Testis (tissue), 3 donors: ENCODE data around the gene ARPIN. TPM values are rescaled to one million over a fixed set of nuclear protein-coding genes. Genes with fewer than 3 reads are reported as not detected.

ENCODE experiments used
- DNase-seq: peaks from one replicate; pipeline ENCODE4 v3.0.0-alpha.2; 2019
- H3K27ac ChIP-seq, 2 donors: fragments of 200-600 bp; sonication (generic); one replicate each; pipeline ENCODE4 v1.5.1; 2019
- H3K27me3 ChIP-seq: fragments of 200-600 bp; sonication (generic); one replicate; pipeline ENCODE4 v1.5.1; 2019
- H3K36me3 ChIP-seq: fragments of 200-600 bp; sonication (generic); one replicate; pipeline ENCODE4 v1.5.1; 2017; ENCODE audit warnings: low read depth; ENCODE audit errors: missing control alignments
- H3K4me1 ChIP-seq: fragments of 200-600 bp; sonication (generic); one replicate; pipeline ENCODE4 v1.5.1; 2019
- H3K4me3 ChIP-seq, 2 donors: fragments of 200-600 bp; sonication (generic); one replicate each; pipeline ENCODE4 v1.5.1; 2017 to 2019
- H3K9me3 ChIP-seq: fragments of 200-600 bp; sonication (generic); one replicate; pipeline ENCODE4 v1.5.1; 2017
- CTCF ChIP-seq, 3 experiments: fragments of 450-650 bp in 2 of 3; fragments of 200-600 bp in 1 of 3; sonication (generic) in 1 of 3; IDR thresholded peaks; one replicate each; pipeline ENCODE4 v1.5.1; 2016 to 2019; ENCODE audit warnings: antibody characterized with exemption in 3 of 3, mild to moderate bottlenecking in 2 of 3, moderate library complexity in 1 of 3
- POLR2A ChIP-seq: fragments of 450-650 bp; IDR thresholded peaks from one replicate; pipeline ENCODE4 v1.6.1; 2017; ENCODE audit warnings: antibody characterized with exemption, mild to moderate bottlenecking, moderate library complexity
- WGBS, 2 donors: methylation state at CpG; one replicate each; pipeline ENCODE4 v1.1.5; 2018; 5-methylcytosine and 5-hydroxymethylcytosine counted together
- intact Hi-C: fragments of 100-400 bp; cut with DNase I; formaldehyde crosslinking; loops from one replicate; pipeline ENCODE4 v1.15.1; 2023; ENCODE audit warnings: low total_unique reads
- polyA plus RNA-seq: library from polyadenylated mRNA; stranded (reverse); fragments of 350-450 nt; fragmentation: Illumina TruSeq; extraction: RNeasy Lipid Tissue Mini Kit (QIAGEN cat#74804); gene quantifications from one replicate; pipeline ENCODE4 v1.2.3, GENCODE V29; 2014; ENCODE audit warnings: low read depth, low replicate concordance; ENCODE audit not compliant: insufficient read depth
- total RNA-seq, 2 donors: library from RNA; depleted of rRNA; stranded (reverse); fragments of >200 nt; gene quantifications; one replicate each; pipeline ENCODE4 v1.2.3, GENCODE V29; 2016

ARPIN gene
- total and polyA plus RNA-seq, 3 donors from 2014 or later, result 6.6 to 15.9 (median 14.3) TPM

- Histone ChIP-seq H3K27ac (no peak overlapping the region), H3K9me3 (no peaks in the 10 kb centered on the region), H3K36me3 (no peaks in the 10 kb centered on the region), H3K4me3 (no peak overlapping the region), H3K4me1 (no peaks in the 10 kb centered on the region), H3K27me3 (no peaks in the 10 kb centered on the region)
- intact Hi-C loops, result loop anchor here (10.0 kb wide), 1 partner anchor 169 kb away; no protein-coding TSS in a partner anchor
- TF ChIP-seq CTCF (IDR thresholded peaks at IDR 0.05) (no peak), POLR2A (no peak)
- WGBS, 2 donors, result 88 to 93% methylated on average over 5 of the region's 5 CpGs
- DNase-seq, result no peak
Observed at GRCh38 chr15:89905846-89906378, 6.8 kb downstream of the ARPIN start.

GRCh38 chr15:89904519-89904918 lies 8.2 kb downstream of the ARPIN start:
- Histone ChIP-seq H3K27me3 (no peaks in the 10 kb centered on the region), H3K9me3 (no peaks in the 10 kb centered on the region), H3K4me3 (no peak overlapping the region), H3K36me3 (no peaks in the 10 kb centered on the region), H3K4me1 (no peaks in the 10 kb centered on the region), H3K27ac (no peak overlapping the region)
- WGBS, 2 donors, result 92 to 93% methylated on average over 2 to 5 of the region's 5 CpGs
- TF ChIP-seq POLR2A (no peak), CTCF (IDR thresholded peaks at IDR 0.05) (no peak)
- no peak for DNase-seq
- intact Hi-C loops, result loop anchor here (10.0 kb wide), 1 partner anchor 170 kb away; no protein-coding TSS in a partner anchor

GRCh38 chr15:89903858-89904130 lies 9.0 kb downstream of the ARPIN start:
- Histone ChIP-seq H3K36me3 (no peaks in the 10 kb centered on the region), H3K9me3 (no peaks in the 10 kb centered on the region), H3K27ac (no peak overlapping the region), H3K4me3 (no peak overlapping the region), H3K27me3 (no peaks in the 10 kb centered on the region), H3K4me1 (no peaks in the 10 kb centered on the region)
- no peak for DNase-seq
- intact Hi-C loops, result loop anchor here (10.0 kb wide), 1 partner anchor 171 kb away; no protein-coding TSS in a partner anchor
- 95% methylated on average over 11 of the region's 11 CpGs; no CpG with 5 or more reads in 1 of the 2 donors for WGBS, 2 donors
- no peak for TF ChIP-seq POLR2A
- TF ChIP-seq CTCF (IDR thresholded peaks at IDR 0.05), result no peak

GRCh38 chr15:89903015-89903857 lies 9.5 kb downstream of the ARPIN start:
- WGBS, 2 donors, result 86 to 92% methylated on average over 6 to 15 of the region's 15 CpGs
- intact Hi-C loops, result loop anchor here (10.0 kb wide), 1 partner anchor 172 kb away; no protein-coding TSS in a partner anchor
- H3K4me3 ChIP-seq, result no peak overlapping the region

More at GRCh38 chr15:89903015-89903857, 9.5 kb downstream of the ARPIN start:
- no peaks in the 10 kb centered on the region for H3K4me1 ChIP-seq
- H3K36me3 ChIP-seq, result no peaks in the 10 kb centered on the region
- no peaks in the 10 kb centered on the region for H3K9me3 ChIP-seq
- H3K27me3 ChIP-seq, result no peaks in the 10 kb centered on the region
- H3K27ac ChIP-seq, result no peak overlapping the region
- DNase-seq, result no peak
- TF ChIP-seq POLR2A, result no peak
- TF ChIP-seq CTCF (IDR thresholded peaks at IDR 0.05), result no peak
